T-cell (primary cell): ENCODE data around the gene ACSS2. TPM values are rescaled to one million over a fixed set of nuclear protein-coding genes. Genes with fewer than 3 reads are reported as not detected.
A peak's percentile ranks its signal among the peaks of the same experiment; 100 is the strongest.

Source experiments
- ATAC-seq, 4 experiments: fragments of 200-7000 bp in 3 of 4; fragments of 150-1000 bp in 1 of 4; cut with Tn5 transposase; replicated peaks in 1 of 4; 1 replicate in 3 of 4; 2 replicates in 1 of 4; pipeline ENCODE4 v1.10.0; 2021; ENCODE audit warnings: moderate library complexity in 3 of 4, mild to moderate bottlenecking in 2 of 4, moderate number of reproducible peaks in 1 of 4
- CTCF ChIA-PET, 2 donors: fragments of 300-600 bp; sonication (Branson Sonifier 250); formaldehyde crosslinking; loops; one replicate each; lab custom pipeline; 2022; ENCODE audit warnings: antibody characterized with exemption in 2 of 2; lab: Charles Lee
- POLR2A ChIA-PET, 2 donors: fragments of 300-600 bp; sonication (Branson Sonifier 250); formaldehyde crosslinking; loops; one replicate each; lab custom pipeline; 2022; ENCODE audit warnings: antibody characterized with exemption in 2 of 2; lab: Charles Lee
- DNase-seq, 35 experiments: peaks; one replicate each; pipeline versions ENCODE4 v3.0.0 to v3.0.0-alpha.2; 2013 to 2023
- H3K27ac ChIP-seq: one replicate; pipeline ENCODE4 v1.5.1; 2013; ENCODE audit warnings: low read length
- H3K27me3 ChIP-seq, 2 experiments: replicated peaks in 1 of 2; 1 replicate in 1 of 2; 2 replicates in 1 of 2; pipeline versions ENCODE4 v1.6.1 to v1.7.0; 2013; ENCODE audit warnings: low read length in 1 of 2, mixed read lengths in 1 of 2; ENCODE audit not compliant: control insufficient read depth in 2 of 2, insufficient read depth in 2 of 2; ENCODE audit errors: extremely low read depth in 1 of 2
- H3K36me3 ChIP-seq, 2 donors: 1 replicate in 1 of 2; 2 replicates in 1 of 2; pipeline versions ENCODE4 v1.6.1 to v1.7.0; 2013; ENCODE audit warnings: low read length in 1 of 2; ENCODE audit not compliant: control insufficient read depth in 2 of 2, insufficient read depth in 1 of 2; ENCODE audit errors: extremely low read depth in 1 of 2
- H3K4me1 ChIP-seq, 2 experiments: 1 replicate in 1 of 2; 2 replicates in 1 of 2; pipeline versions ENCODE4 v1.6.1 to v1.7.0; 2013; ENCODE audit warnings: low read length in 2 of 2, mixed read lengths in 1 of 2; ENCODE audit not compliant: insufficient read depth in 2 of 2, control insufficient read depth in 1 of 2; ENCODE audit errors: extremely low read depth in 1 of 2
- H3K4me3 ChIP-seq, 2 donors: 1 replicate in 1 of 2; 2 replicates in 1 of 2; pipeline versions ENCODE4 v1.5.1 to v1.7.0; 2013; ENCODE audit warnings: mild to moderate bottlenecking in 2 of 2, low read length in 1 of 2, moderate library complexity in 1 of 2; ENCODE audit not compliant: control insufficient read depth in 1 of 2; ENCODE audit errors: extremely low read depth in 1 of 2
- H3K9me3 ChIP-seq: 2 replicates; pipeline ENCODE4 v1.7.0; 2013
- H3K27ac Mint-ChIP-seq, 2 donors: one replicate each; pipeline ENCODE4 v1.8.0; 2020 to 2021; ENCODE audit warnings: mild to moderate bottlenecking in 2 of 2, mixed read lengths in 2 of 2
- H3K27me3 Mint-ChIP-seq, 2 donors: one replicate each; pipeline ENCODE4 v1.8.0; 2021 to 2022; ENCODE audit warnings: mixed read lengths in 2 of 2
- H3K36me3 Mint-ChIP-seq: one replicate; pipeline ENCODE4 v1.8.0; 2021; ENCODE audit warnings: mixed read lengths
- H3K4me1 Mint-ChIP-seq, 3 donors: one replicate each; pipeline ENCODE4 v1.8.0; 2020 to 2022; ENCODE audit warnings: mixed read lengths in 3 of 3, mild to moderate bottlenecking in 1 of 3
- H3K4me3 Mint-ChIP-seq, 3 donors: one replicate each; pipeline ENCODE4 v1.8.0; 2020 to 2022; ENCODE audit warnings: mild to moderate bottlenecking in 3 of 3, mixed read lengths in 3 of 3, moderate library complexity in 3 of 3
- H3K9me3 Mint-ChIP-seq, 3 donors: one replicate each; pipeline ENCODE4 v1.8.0; 2020 to 2022; ENCODE audit warnings: mixed read lengths in 3 of 3
- WGBS: methylation state at CpG from one replicate; pipeline ENCODE4 v1.1.5; 2013; ENCODE audit warnings: missing lambda C conversion rate; ENCODE audit not compliant: insufficient coverage; 5-methylcytosine and 5-hydroxymethylcytosine counted together
- total RNA-seq, 35 experiments: library from RNA in 6 of 35; stranded (reverse) in 6 of 35; fragments of 120-200 nt in 1 of 35; gene quantifications; one replicate each; pipeline versions ENCODE4 v1.2.1 to v1.2.4 and lab custom pipeline; 2013 to 2026

The ACSS2 gene
- total RNA-seq, 5 donors from 2014 or later (not counting 1 experiment from before 2014, with no cell fraction given), result 24.7 to 34.7 (median 27.7) TPM

DNA sequence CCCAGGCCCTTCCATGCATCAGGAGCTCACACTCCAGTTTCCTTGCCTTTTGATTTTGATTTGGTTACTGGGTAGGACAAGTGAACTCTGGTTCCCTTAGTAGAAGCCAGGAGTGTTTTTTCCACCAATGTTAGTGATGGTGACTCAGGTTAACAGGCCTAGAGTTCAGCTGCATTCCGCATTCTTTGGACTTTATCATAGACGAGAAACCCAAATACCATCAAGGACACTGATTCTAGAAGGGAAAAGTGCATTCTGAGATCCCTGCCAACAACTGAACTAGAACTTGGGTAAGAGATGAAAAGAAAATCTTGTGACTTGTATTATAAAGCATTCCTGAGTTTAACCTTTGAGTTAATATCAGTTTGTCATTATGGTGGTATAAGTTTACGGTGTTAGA is 70.2 kb downstream of the ACSS2 start:
- DNase-seq, result no peak
- Histone ChIP-seq H3K27me3 (no peaks in the 10 kb centered on the region), H3K9me3 (no peaks in the 10 kb centered on the region), H3K4me1 (no peaks in the 10 kb centered on the region), H3K4me3 (no peak overlapping the region), H3K27ac (no peak overlapping the region), H3K36me3 (peaks cover 12 to 55% of the 10 kb centered on the region in 2 donors)
- Mint-ChIP-seq H3K9me3 (no peaks in the 10 kb centered on the region), H3K4me1 (no peaks in the 10 kb centered on the region), H3K27me3 (no peaks in the 10 kb centered on the region), H3K27ac (no peak overlapping the region), H3K36me3 (peaks cover 45% of the 10 kb centered on the region), H3K4me3 (no peak overlapping the region)
- ATAC-seq, result no peak
- WGBS, result no CpG with 5 or more reads among the region's 3 CpGs
- POLR2A ChIA-PET, result interaction anchor here in 1 of 2 donors (0.6 kb wide), 1 partner anchor 27 kb away, joined by 6 read pairs; no protein-coding TSS in a partner anchor
- CTCF ChIA-PET, result no interaction called here

DNA sequence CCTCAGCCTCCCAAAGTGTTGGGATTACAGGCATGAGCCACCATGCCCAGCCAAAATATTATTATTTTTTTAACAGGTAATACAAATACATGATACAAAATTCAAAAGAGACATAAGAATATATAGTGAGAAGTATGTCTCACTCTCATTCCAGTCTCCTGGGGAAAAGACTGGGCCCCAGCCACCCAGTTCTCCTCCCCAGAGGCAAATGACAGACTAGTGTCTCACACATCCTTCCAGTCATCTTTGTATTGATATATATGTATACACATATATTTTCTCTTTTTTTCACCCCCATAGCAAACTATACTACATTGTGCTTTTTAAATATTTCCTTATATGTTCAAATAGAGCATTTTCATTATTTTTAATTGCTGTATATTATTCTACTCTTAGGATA is 70.9 kb downstream of the ACSS2 start:
- no peaks in the 10 kb centered on the region for H3K9me3 Mint-ChIP-seq
- no peaks in the 10 kb centered on the region for H3K9me3 ChIP-seq
- no peak overlapping the region for H3K4me3 ChIP-seq
- no peaks in the 10 kb centered on the region for H3K4me1 ChIP-seq
- ATAC-seq (no peak), DNase-seq (no peak)
- H3K27me3 ChIP-seq, result no peaks in the 10 kb centered on the region
- H3K27ac ChIP-seq, result no peak overlapping the region
- peaks cover 43% of the 10 kb centered on the region for H3K36me3 Mint-ChIP-seq
- H3K27ac Mint-ChIP-seq, result no peak overlapping the region
- no peaks in the 10 kb centered on the region for H3K4me1 Mint-ChIP-seq
- H3K27me3 Mint-ChIP-seq, result no peaks in the 10 kb centered on the region
- peaks cover 11 to 53% of the 10 kb centered on the region in 2 donors for H3K36me3 ChIP-seq
- CTCF ChIA-PET, result no interaction called here
- no peak overlapping the region for H3K4me3 Mint-ChIP-seq
- POLR2A ChIA-PET, result no interaction called here

DNA sequence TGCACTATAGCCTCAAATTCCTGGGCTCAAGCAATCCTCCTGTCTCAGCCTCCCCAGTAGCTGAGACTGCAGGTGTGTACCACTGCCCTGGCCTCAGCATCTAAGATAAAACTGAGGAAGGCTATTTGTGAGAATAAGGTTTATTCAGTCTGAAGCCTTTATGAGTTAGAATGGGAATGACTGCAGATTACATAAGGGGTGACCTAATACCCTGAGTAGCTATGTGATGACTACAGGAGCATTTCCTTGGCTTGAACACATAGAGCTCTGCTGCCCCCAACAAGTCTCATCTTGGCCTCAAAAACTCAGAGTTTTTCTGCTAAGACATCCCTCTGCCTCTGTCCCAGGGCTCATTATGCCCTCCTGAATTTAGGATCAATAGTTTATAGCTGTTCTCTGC is 71.6 kb downstream of the ACSS2 start:
- H3K4me1 Mint-ChIP-seq, result peaks cover 0 to 5% (median 5%) of the 10 kb centered on the region in 3 donors
- H3K27me3 Mint-ChIP-seq, result no peaks in the 10 kb centered on the region
- no peak overlapping the region for H3K4me3 ChIP-seq
- H3K4me1 ChIP-seq, result no peaks in the 10 kb centered on the region
- DNase-seq (no peak), ATAC-seq (no peak)
- no peaks in the 10 kb centered on the region for H3K27me3 ChIP-seq
- H3K27ac Mint-ChIP-seq, result no peak overlapping the region
- ChIA-PET POLR2A (no interaction called here), CTCF (interaction anchor here (0.7 kb wide), 2 partner anchors 10 to 1517 kb away, joined by 4 read pairs; no protein-coding TSS in a partner anchor)
- H3K36me3 ChIP-seq, result peaks cover 6 to 46% of the 10 kb centered on the region in 2 donors
- peaks cover 37% of the 10 kb centered on the region for H3K36me3 Mint-ChIP-seq
- no peaks in the 10 kb centered on the region for H3K9me3 ChIP-seq
- no peak overlapping the region for H3K4me3 Mint-ChIP-seq
- no peaks in the 10 kb centered on the region for H3K9me3 Mint-ChIP-seq
- no peak overlapping the region for H3K27ac ChIP-seq

DNA sequence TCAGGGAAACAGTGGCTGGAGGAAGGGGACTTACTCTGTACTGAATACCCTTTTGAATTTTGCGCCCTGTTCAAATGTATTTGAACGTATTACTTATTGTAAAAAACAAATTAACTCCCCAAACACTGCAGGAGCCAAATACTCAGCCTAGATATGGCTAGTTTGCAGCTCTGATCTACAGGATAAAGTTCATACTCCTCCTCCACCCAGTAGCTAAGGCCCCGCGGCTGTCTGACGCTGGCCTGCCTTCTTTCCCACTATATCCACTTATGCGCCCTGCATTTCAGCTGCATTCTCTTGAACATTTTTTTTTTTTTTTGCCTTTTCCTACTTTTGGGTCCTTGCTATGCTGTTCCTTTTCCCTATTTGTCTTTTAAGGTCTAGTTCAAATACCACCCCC is 72.7 kb downstream of the ACSS2 start:
- no peaks in the 10 kb centered on the region for H3K9me3 ChIP-seq
- no peak overlapping the region for H3K4me3 ChIP-seq
- Mint-ChIP-seq H3K27me3 (no peaks in the 10 kb centered on the region), H3K4me3 (no peak overlapping the region), H3K27ac (no peak overlapping the region), H3K4me1 (peaks cover 7 to 11% (median 7%) of the 10 kb centered on the region in 3 donors), H3K9me3 (no peaks in the 10 kb centered on the region), H3K36me3 (peaks cover 28% of the 10 kb centered on the region)
- peaks cover 2 to 35% of the 10 kb centered on the region in 2 donors for H3K36me3 ChIP-seq
- POLR2A ChIA-PET, result no interaction called here
- no peak for ATAC-seq
- H3K4me1 ChIP-seq, result no peaks in the 10 kb centered on the region
- WGBS, result 100% methylated on average over 3 of the region's 6 CpGs
- CTCF ChIA-PET, result no interaction called here
- DNase-seq, result no peak
- H3K27me3 ChIP-seq, result no peaks in the 10 kb centered on the region
- no peak overlapping the region for H3K27ac ChIP-seq

DNA sequence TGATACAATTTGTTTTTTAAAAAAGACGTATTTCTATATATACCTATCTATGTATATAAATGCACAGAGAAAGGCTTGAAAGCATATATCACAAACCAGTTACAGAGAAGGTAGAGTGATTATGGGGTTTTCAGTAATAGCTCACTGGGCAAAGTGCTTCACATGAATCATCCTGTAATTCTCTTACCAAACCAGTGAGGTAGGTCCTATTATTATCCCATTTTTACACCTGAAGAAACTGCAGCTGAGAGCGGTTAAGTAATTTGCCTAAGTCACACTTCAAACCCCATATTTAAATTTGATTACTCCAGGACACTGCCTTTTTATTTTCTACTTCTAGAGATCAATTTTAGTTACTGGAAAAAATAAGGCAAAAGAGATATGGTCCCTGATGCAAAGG is 74.8 kb downstream of the ACSS2 start:
- CTCF ChIA-PET, result no interaction called here
- no peaks in the 10 kb centered on the region for H3K9me3 ChIP-seq
- Mint-ChIP-seq H3K4me1 (peaks cover 25 to 29% (median 25%) of the 10 kb centered on the region in 3 donors), H3K4me3 (no peak overlapping the region), H3K27ac (no peak overlapping the region), H3K36me3 (peaks cover 17% of the 10 kb centered on the region), H3K9me3 (no peaks in the 10 kb centered on the region), H3K27me3 (no peaks in the 10 kb centered on the region)
- no CpG with 5 or more reads among the region's 2 CpGs for WGBS
- POLR2A ChIA-PET, result no interaction called here
- no peak overlapping the region for H3K27ac ChIP-seq
- ATAC-seq (no peak), DNase-seq (no peak)
- no peak overlapping the region for H3K4me3 ChIP-seq
- H3K4me1 ChIP-seq, result peaks cover 4 to 12% of the 10 kb centered on the region in 2 experiments
- no peaks in the 10 kb centered on the region for H3K27me3 ChIP-seq
- H3K36me3 ChIP-seq, result peaks cover 0 to 26% of the 10 kb centered on the region in 2 donors

DNA sequence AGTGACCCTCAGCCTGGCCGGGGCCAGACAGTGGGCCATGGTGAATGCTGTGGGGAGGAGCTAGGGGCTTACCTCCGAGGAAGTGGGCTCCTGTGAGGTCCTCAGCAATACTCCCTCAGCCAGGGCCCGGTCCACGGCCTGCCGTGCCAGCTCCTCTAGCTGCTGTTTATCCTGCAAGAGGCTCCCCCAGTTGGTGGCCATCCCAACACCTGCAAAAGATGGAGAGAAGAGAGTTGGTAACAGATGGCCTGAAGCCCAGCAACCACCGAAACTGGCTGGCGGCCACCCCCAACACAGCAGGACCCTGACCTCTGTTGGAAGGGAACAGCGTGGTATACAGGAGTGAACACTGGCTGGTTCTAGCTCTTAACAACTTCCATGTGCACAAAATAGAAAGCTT is 75.2 kb downstream of the ACSS2 start:
- Histone ChIP-seq H3K4me1 (peaks cover 4 to 16% of the 10 kb centered on the region in 2 experiments), H3K9me3 (no peaks in the 10 kb centered on the region), H3K27ac (no peak overlapping the region), H3K27me3 (no peaks in the 10 kb centered on the region), H3K36me3 (peaks cover 0 to 23% of the 10 kb centered on the region in 2 donors), H3K4me3 (no peak overlapping the region)
- peaks cover 29 to 33% (median 29%) of the 10 kb centered on the region in 3 donors for H3K4me1 Mint-ChIP-seq
- peaks cover 13% of the 10 kb centered on the region for H3K36me3 Mint-ChIP-seq
- H3K27ac Mint-ChIP-seq, result no peak overlapping the region
- H3K27me3 Mint-ChIP-seq, result no peaks in the 10 kb centered on the region
- POLR2A ChIA-PET, result no interaction called here
- CTCF ChIA-PET, result no interaction called here
- no peaks in the 10 kb centered on the region for H3K9me3 Mint-ChIP-seq
- no peak overlapping the region for H3K4me3 Mint-ChIP-seq
- 97% methylated on average over 6 of the region's 8 CpGs for WGBS
- ATAC-seq (no peak), DNase-seq (no peak)

DNA sequence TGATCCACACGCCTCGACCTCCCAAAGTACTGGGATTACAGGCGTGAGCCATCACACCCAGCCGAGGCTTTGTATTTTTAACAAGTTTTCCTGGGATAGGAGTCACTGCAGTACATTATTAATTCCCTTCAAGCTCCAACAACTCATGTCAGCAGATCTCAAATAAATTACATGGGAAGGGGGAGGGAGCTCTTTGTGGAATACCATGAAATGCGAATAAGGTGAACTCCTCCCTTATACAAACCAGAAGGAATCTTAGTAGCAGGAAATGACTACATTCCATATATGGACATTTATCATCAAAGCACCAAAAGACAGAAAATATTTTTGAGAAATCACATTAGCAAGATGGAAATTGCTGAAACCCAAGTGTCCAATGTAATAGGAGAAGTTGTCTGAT is 76.3 kb downstream of the ACSS2 start:
- Mint-ChIP-seq H3K27ac (peak overlapping the region in 1 of 2 donors; percentile 25), H3K36me3 (peaks cover 12% of the 10 kb centered on the region), H3K27me3 (no peaks in the 10 kb centered on the region), H3K4me3 (no peak overlapping the region), H3K4me1 (peaks cover 29 to 33% (median 30%) of the 10 kb centered on the region in 3 donors), H3K9me3 (no peaks in the 10 kb centered on the region)
- H3K4me1 ChIP-seq, result peaks cover 4 to 16% of the 10 kb centered on the region in 2 experiments
- no peaks in the 10 kb centered on the region for H3K27me3 ChIP-seq
- no peaks in the 10 kb centered on the region for H3K9me3 ChIP-seq
- ATAC-seq (no peak), DNase-seq (no peak)
- no peak overlapping the region for H3K4me3 ChIP-seq
- 94% methylated on average over 3 of the region's 5 CpGs for WGBS
- ChIA-PET POLR2A (no interaction called here), CTCF (no interaction called here)
- H3K27ac ChIP-seq, result no peak overlapping the region
- peaks cover 0 to 23% of the 10 kb centered on the region in 2 donors for H3K36me3 ChIP-seq
